ENCODE data around the gene SMC6.
A peak's percentile ranks its signal among the peaks of the same experiment; 100 is the strongest.

DNA sequence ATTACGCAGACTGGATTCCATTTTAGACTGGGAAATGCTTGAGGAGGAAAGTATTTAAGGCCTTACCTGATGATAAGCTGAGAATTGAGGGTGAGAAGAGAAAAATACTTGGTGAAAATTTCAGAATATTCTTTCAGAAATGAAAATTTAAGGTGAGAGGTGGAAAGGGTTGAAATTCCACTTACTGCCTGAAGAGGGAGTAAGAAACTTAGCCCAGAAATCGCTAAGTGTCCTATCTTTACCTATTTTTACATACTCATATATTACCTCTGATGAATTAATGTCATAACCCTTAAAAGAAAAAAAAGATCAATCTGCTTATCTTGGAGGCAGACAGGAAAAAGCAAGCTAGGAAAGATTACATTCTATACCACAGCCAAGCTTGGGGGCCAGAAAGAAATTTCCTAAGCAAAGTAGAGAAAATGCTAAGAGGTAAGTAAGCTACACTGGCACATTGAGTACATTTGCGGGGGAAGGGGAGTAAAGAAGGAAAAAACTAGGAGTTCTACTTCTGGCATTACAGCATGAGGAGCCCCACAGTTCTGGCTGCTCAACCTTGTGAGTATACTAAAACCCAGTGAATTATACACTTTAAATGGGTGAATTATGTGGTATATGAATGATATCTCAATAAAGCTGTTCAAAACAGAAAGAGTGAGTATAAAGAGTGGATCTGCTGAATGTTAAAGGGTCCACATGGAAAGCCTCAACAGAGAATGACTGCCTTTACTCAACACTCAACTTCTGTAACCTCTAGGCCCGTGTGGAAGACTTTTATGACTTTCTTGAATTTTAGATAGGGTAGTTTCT, 33.8 kb downstream of the SMC6 start:
- TF ChIP-seq, protein P1, sequence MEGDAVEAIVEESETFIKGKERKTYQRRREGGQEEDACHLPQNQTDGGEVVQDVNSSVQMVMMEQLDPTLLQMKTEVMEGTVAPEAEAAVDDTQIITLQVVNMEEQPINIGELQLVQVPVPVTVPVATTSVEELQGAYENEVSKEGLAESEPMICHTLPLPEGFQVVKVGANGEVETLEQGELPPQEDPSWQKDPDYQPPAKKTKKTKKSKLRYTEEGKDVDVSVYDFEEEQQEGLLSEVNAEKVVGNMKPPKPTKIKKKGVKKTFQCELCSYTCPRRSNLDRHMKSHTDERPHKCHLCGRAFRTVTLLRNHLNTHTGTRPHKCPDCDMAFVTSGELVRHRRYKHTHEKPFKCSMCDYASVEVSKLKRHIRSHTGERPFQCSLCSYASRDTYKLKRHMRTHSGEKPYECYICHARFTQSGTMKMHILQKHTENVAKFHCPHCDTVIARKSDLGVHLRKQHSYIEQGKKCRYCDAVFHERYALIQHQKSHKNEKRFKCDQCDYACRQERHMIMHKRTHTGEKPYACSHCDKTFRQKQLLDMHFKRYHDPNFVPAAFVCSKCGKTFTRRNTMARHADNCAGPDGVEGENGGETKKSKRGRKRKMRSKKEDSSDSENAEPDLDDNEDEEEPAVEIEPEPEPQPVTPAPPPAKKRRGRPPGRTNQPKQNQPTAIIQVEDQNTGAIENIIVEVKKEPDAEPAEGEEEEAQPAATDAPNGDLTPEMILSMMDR (IDR thresholded peaks at IDR 0.05; ENCODE audit: borderline replicate concordance, extremely low read depth, low read length, poor library complexity, severe bottlenecking): peak; percentile 78
- TF ChIP-seq EZH2 (IDR thresholded peaks at IDR 0.05; ENCODE audit: borderline replicate concordance, low read depth, low read length, severe bottlenecking): no peak
